Bronchial epithelial cell (primary cell): ENCODE results near the gene SARDH. TPM values are rescaled to one million over a fixed set of nuclear protein-coding genes. Genes with fewer than 3 reads are reported as not detected.

Experiments used
- DNase-seq: peaks from one replicate; pipeline ENCODE4 v3.0.0-alpha.2; 2010; ENCODE audit warnings: low read depth
- FAIRE-seq: peaks from 2 replicates; lab custom pipeline; 2011; peaks lifted over from hg19 to GRCh38; lab: Jason Lieb, UNC
- H3K27me3 ChIP-seq: 2 replicates; pipeline ENCODE4 v1.5.1; 2011; ENCODE audit warnings: low read length; ENCODE audit not compliant: control insufficient read depth, insufficient read depth
- H3K36me3 ChIP-seq: 2 replicates; pipeline ENCODE4 v1.5.1; 2011; ENCODE audit warnings: low read length; ENCODE audit not compliant: control insufficient read depth, insufficient read depth
- H3K4me3 ChIP-seq: 2 replicates; pipeline ENCODE4 v1.5.1; 2011; ENCODE audit warnings: mild to moderate bottlenecking, low read depth, low read length, control low read depth
- CTCF ChIP-seq: IDR thresholded peaks from 2 replicates; pipeline ENCODE4 v1.5.1; 2011; ENCODE audit warnings: mild to moderate bottlenecking, moderate library complexity, low read length, control low read depth, inconsistent platforms; ENCODE audit not compliant: insufficient read depth, severe bottlenecking
- total RNA-seq: library from RNA; depleted of rRNA; stranded (reverse); fragments of >200 nt; gene quantifications from 2 replicates; pipeline ENCODE4 v1.2.1, GENCODE V29; 2014

SARDH gene
- total RNA-seq, 1 donor from 2014 or later, result under 0.01 TPM

DNA sequence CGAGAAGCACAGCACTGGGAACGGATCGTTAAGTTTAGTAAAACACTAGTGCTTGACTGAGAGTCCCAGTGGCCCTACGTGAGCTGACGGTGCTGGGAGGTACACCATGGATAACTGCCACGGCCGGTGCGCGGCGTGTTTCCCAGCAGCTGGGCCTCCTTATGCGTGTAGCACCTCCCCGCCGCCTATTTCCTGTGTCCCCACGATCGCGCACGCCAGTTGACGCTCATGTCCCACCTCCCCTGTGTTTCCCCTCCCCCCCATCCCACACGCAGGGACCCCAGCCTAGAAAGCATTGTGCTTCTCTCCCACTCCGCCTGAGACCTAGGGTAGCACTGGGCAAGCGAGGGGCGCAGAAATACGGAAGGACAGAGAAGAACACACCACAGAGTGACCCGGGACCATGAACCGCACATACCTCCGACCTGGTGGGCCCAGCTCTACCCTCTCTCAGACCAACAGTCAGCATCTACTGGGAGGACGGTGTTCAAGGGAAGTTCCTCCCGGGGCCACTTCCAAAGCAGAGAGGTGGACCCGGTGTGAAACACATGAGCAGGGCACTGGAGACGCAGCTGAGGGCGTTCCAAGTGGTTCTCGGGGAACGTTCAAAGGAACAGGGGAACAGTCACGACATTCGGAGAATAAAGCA lies 56.4 kb downstream of the SARDH start:
- Histone ChIP-seq H3K4me3 (no peak overlapping the region), H3K27me3 (no peaks in the 10 kb centered on the region), H3K36me3 (no peaks in the 10 kb centered on the region)
- peak; percentile 52 for FAIRE-seq
- TF ChIP-seq CTCF, result no peak
- DNase-seq, result no peak

- no peak for DNase-seq
- no peaks in the 10 kb centered on the region for H3K36me3 ChIP-seq
- H3K4me3 ChIP-seq, result no peak overlapping the region
- TF ChIP-seq CTCF, result no peak
- H3K27me3 ChIP-seq, result no peaks in the 10 kb centered on the region
- no peak for FAIRE-seq
Measured at GRCh38 chr9:133680976-133681657, 57.0 kb downstream of the SARDH start.

- H3K36me3 ChIP-seq, result no peaks in the 10 kb centered on the region
- no peak overlapping the region for H3K4me3 ChIP-seq
- DNase-seq (no peak), FAIRE-seq (no peak)
- no peaks in the 10 kb centered on the region for H3K27me3 ChIP-seq
- TF ChIP-seq CTCF, result no peak
Measured at GRCh38 chr9:133680250-133680975, 57.7 kb downstream of the SARDH start.

GRCh38 chr9:133679466-133680061 lies 58.6 kb downstream of the SARDH start:
- no peak for DNase-seq
- no peak for FAIRE-seq
- no peaks in the 10 kb centered on the region for H3K36me3 ChIP-seq

GRCh38 chr9:133679056-133679455 lies 59.1 kb downstream of the SARDH start:
- H3K36me3 ChIP-seq, result no peaks in the 10 kb centered on the region
- FAIRE-seq (no peak), DNase-seq (no peak)
- no peak for TF ChIP-seq CTCF
- H3K27me3 ChIP-seq, result no peaks in the 10 kb centered on the region
- H3K4me3 ChIP-seq, result no peak overlapping the region

More at GRCh38 chr9:133679466-133680061, 58.6 kb downstream of the SARDH start:
- TF ChIP-seq CTCF, result no peak
- no peak overlapping the region for H3K4me3 ChIP-seq
- no peaks in the 10 kb centered on the region for H3K27me3 ChIP-seq
